Liver (tissue), 9 donors: ENCODE measurements around the gene ZNF346. TPM values are rescaled to one million over a fixed set of nuclear protein-coding genes. Genes with fewer than 3 reads are reported as not detected.

Experiments
- DNase-seq: peaks from one replicate; pipeline ENCODE4 v3.0.0-alpha.2; 2017; ENCODE audit warnings: low spot score
- H3K27ac ChIP-seq, 2 donors: one replicate each; pipeline ENCODE4 v1.7.0; 2013; ENCODE audit warnings: inconsistent platforms in 2 of 2, low read length in 2 of 2, control low read depth in 1 of 2, low read depth in 1 of 2, mild to moderate bottlenecking in 1 of 2
- H3K27me3 ChIP-seq, 4 donors: one replicate each; pipeline versions ENCODE4 v1.6.1 to v1.7.0; 2013; ENCODE audit warnings: low read length in 3 of 4, inconsistent platforms in 1 of 4, mild to moderate bottlenecking in 1 of 4, moderate library complexity in 1 of 4; ENCODE audit not compliant: control insufficient read depth in 4 of 4, insufficient read depth in 4 of 4
- H3K36me3 ChIP-seq, 4 donors: one replicate each; pipeline versions ENCODE4 v1.6.1 to v1.7.0; 2013; ENCODE audit warnings: low read length in 3 of 4, mild to moderate bottlenecking in 3 of 4, low read depth in 1 of 4, moderate library complexity in 1 of 4; ENCODE audit not compliant: control insufficient read depth in 4 of 4, insufficient read depth in 3 of 4
- H3K4me1 ChIP-seq, 4 donors: one replicate each; pipeline versions ENCODE4 v1.6.1 to v1.7.0; 2013; ENCODE audit warnings: low read length in 3 of 4, mild to moderate bottlenecking in 3 of 4, moderate library complexity in 1 of 4; ENCODE audit not compliant: control insufficient read depth in 4 of 4, insufficient read depth in 4 of 4
- H3K4me3 ChIP-seq, 3 donors: one replicate each; pipeline versions ENCODE4 v1.6.1 to v1.7.0; 2013; ENCODE audit warnings: low read length in 3 of 3, control low read depth in 1 of 3, low read depth in 1 of 3, mild to moderate bottlenecking in 1 of 3
- H3K9ac ChIP-seq, 2 donors: one replicate each; pipeline ENCODE4 v1.7.0; 2013; ENCODE audit warnings: low read length in 2 of 2, mild to moderate bottlenecking in 2 of 2, moderate library complexity in 2 of 2, control low read depth in 1 of 2, low read depth in 1 of 2
- H3K9me3 ChIP-seq, 4 donors: one replicate each; pipeline versions ENCODE4 v1.6.1 to v1.7.0; 2013; ENCODE audit warnings: low read length in 3 of 4; ENCODE audit not compliant: control insufficient read depth in 4 of 4
- ATF3 ChIP-seq: IDR thresholded peaks from 2 replicates; pipeline ENCODE4 v1.6.1; 2016; ENCODE audit warnings: antibody characterized with exemption
- CTCF ChIP-seq: fragments of 150-350 bp; IDR thresholded peaks from 2 replicates; pipeline ENCODE4 v1.5.1; 2017; ENCODE audit warnings: improper control_type of control experiment, low read depth, low read length; ENCODE audit not compliant: missing input control
- FOXA1 ChIP-seq: IDR thresholded peaks from 2 replicates; pipeline ENCODE4 v1.6.1; 2016; ENCODE audit warnings: antibody characterized with exemption
- FOXA2 ChIP-seq: IDR thresholded peaks from 2 replicates; pipeline ENCODE4 v1.6.1; 2016; ENCODE audit warnings: antibody characterized with exemption
- GABPA ChIP-seq, 2 donors: IDR thresholded peaks in 1 of 2; conservative IDR thresholded peaks in 1 of 2; 2 replicates each; pipeline ENCODE4 v1.6.1; 2016; ENCODE audit warnings: antibody characterized with exemption in 2 of 2, mild to moderate bottlenecking in 1 of 2, moderate library complexity in 1 of 2
- HNF4A ChIP-seq, 2 donors: conservative IDR thresholded peaks; 2 replicates each; pipeline ENCODE4 v1.6.1; 2016; ENCODE audit warnings: antibody characterized with exemption in 2 of 2, mild to moderate bottlenecking in 2 of 2
- JUND ChIP-seq, 2 donors: IDR thresholded peaks; 2 replicates each; pipeline ENCODE4 v1.6.1; 2016; ENCODE audit warnings: antibody characterized with exemption in 2 of 2
- MAX ChIP-seq: IDR thresholded peaks from 2 replicates; pipeline ENCODE4 v1.6.1; 2016; ENCODE audit warnings: antibody characterized with exemption
- NR2F2 ChIP-seq: IDR thresholded peaks from 2 replicates; pipeline ENCODE4 v1.6.1; 2016; ENCODE audit warnings: antibody characterized with exemption
- RXRA ChIP-seq, 2 donors: IDR thresholded peaks; 2 replicates each; pipeline ENCODE4 v1.6.1; 2017 to 2018; ENCODE audit warnings: antibody characterized with exemption in 2 of 2, mild to moderate bottlenecking in 1 of 2
- SP1 ChIP-seq: IDR thresholded peaks from 2 replicates; pipeline ENCODE4 v1.6.1; 2018; ENCODE audit warnings: antibody characterized with exemption, mild to moderate bottlenecking
- TAF1 ChIP-seq: conservative IDR thresholded peaks from 2 replicates; pipeline ENCODE4 v1.6.1; 2016; ENCODE audit warnings: antibody characterized with exemption, mild to moderate bottlenecking
- YY1 ChIP-seq: IDR thresholded peaks from 2 replicates; pipeline ENCODE4 v1.6.1; 2016; ENCODE audit warnings: antibody characterized with exemption, mild to moderate bottlenecking
- ZBTB33 ChIP-seq: IDR thresholded peaks from 2 replicates; pipeline ENCODE4 v1.6.1; 2016; ENCODE audit warnings: antibody characterized with exemption
- WGBS: extraction: QIAGEN DNeasy Blood & Tissue Kit; methylation state at CpG from one replicate; pipeline ENCODE4 v1.1.7; 2013; 5-methylcytosine and 5-hydroxymethylcytosine counted together
- polyA plus RNA-seq, 2 donors: library from polyadenylated mRNA; stranded (reverse) in 1 of 2; unstranded in 1 of 2; fragments of 200-250 nt in 1 of 2; fragments of >200 nt in 1 of 2; fragmentation: Nextera tagmentation in 1 of 2; extraction: Ambion mirVana in 1 of 2; gene quantifications; one replicate each; pipeline versions ENCODE4 v1.2.1 to v1.2.3, GENCODE V29; 2013 to 2015
- total RNA-seq, 2 donors: library from RNA; depleted of rRNA; stranded (reverse); fragments of >200 nt; gene quantifications; one replicate each; pipeline ENCODE4 v1.2.3, GENCODE V29; 2014
- TF ChIP-seq, protein P1 (sequence below): IDR thresholded peaks from 2 replicates; pipeline ENCODE4 v1.6.1; 2016; ENCODE audit warnings: antibody characterized with exemption, mild to moderate bottlenecking
- donor health status: healthy.
- donor health status: healthy.
- donor health status: healthy.
- donor health status: healthy.
- donor health status: healthy.

The ZNF346 gene
- total and polyA plus RNA-seq, 4 donors: 3.7 to 11.0 (median 6.4) TPM

DNA sequence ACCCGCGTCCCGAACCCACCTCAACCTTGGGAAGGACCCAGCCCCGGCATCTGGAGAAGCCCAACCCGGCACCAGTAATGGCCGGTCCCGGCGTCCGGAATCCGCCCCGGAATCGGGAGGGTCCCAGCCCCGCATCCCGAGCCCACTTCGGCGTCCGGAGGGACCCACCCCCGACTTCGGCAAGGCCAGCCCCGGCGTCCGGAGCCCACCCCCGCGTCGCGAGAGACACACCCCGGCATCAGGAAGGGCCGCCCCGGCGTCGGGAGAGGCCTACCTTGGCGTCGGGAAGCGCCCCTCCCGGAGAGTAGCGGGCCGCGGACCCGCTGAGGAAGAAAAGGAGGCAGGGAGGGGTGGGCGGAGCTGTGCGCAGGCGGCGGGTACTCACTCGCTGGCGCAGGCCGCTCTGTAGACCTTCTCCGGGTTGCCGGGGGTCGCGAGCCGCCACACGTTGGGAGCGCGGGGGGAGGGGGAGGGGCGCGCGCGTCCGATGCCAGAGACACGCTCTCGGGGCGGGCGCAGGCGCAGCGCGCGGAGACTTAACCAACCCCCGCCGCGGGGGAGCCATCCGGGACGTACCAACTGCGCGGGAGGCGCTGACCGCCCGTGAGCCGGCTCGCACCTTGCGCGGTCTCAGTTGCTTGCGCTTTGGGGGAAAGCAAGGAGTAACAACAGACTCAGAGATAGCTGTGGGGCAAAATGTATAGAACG lies 16.1 kb upstream of the ZNF346 start, which contains the start of gene UIMC1:
Gene UIMC1, minus strand, starts transcription at position 515 of the 708 bp plus-strand sequence. CDS start 24,164 bp downstream, outside the sequence.
- H3K36me3 ChIP-seq: peaks cover 0 to 3% (median 0%) of the 10 kb centered on the region in 4 donors
- no peaks in the 10 kb centered on the region for H3K27me3 ChIP-seq
- TF ChIP-seq, protein P1, sequence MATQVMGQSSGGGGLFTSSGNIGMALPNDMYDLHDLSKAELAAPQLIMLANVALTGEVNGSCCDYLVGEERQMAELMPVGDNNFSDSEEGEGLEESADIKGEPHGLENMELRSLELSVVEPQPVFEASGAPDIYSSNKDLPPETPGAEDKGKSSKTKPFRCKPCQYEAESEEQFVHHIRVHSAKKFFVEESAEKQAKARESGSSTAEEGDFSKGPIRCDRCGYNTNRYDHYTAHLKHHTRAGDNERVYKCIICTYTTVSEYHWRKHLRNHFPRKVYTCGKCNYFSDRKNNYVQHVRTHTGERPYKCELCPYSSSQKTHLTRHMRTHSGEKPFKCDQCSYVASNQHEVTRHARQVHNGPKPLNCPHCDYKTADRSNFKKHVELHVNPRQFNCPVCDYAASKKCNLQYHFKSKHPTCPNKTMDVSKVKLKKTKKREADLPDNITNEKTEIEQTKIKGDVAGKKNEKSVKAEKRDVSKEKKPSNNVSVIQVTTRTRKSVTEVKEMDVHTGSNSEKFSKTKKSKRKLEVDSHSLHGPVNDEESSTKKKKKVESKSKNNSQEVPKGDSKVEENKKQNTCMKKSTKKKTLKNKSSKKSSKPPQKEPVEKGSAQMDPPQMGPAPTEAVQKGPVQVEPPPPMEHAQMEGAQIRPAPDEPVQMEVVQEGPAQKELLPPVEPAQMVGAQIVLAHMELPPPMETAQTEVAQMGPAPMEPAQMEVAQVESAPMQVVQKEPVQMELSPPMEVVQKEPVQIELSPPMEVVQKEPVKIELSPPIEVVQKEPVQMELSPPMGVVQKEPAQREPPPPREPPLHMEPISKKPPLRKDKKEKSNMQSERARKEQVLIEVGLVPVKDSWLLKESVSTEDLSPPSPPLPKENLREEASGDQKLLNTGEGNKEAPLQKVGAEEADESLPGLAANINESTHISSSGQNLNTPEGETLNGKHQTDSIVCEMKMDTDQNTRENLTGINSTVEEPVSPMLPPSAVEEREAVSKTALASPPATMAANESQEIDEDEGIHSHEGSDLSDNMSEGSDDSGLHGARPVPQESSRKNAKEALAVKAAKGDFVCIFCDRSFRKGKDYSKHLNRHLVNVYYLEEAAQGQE: peak; percentile 33
- TF ChIP-seq ZBTB33 (no peak), SP1 (peak; percentile 46), GABPA (IDR thresholded peaks at IDR 0.05 in 1 of 2, conservative IDR thresholded peaks at IDR 0.05 in 1 of 2) (peak in 1 of 2 donors; percentile 19), TAF1 (peak; percentile 28), YY1 (peak; percentile 73), RXRA (IDR thresholded peaks at IDR 0.05) (peak in 1 of 2 donors; percentile 18), HNF4A (conservative IDR thresholded peaks at IDR 0.05) (peak in 1 of 2 donors; percentile 34), ATF3 (no peak)
- peak within 1 kb of the TSS; percentile 73 to 81 for H3K9ac ChIP-seq
- DNase-seq: peak; percentile 97
- H3K4me3 ChIP-seq: peak within 1 kb of the TSS; percentile 79 to 93 (median 90)
- H3K9me3 ChIP-seq: no peaks in the 10 kb centered on the region
- H3K27ac ChIP-seq: peak within 1 kb of the TSS; percentile 92
- peaks cover 3 to 16% (median 12%) of the 10 kb centered on the region in 4 donors for H3K4me1 ChIP-seq
- under 1% methylated on average over 83 of the region's 83 CpGs for WGBS

GRCh38 chr5:177008716-177009115 lies 13.8 kb upstream of the ZNF346 start:
- H3K27me3 ChIP-seq: no peaks in the 10 kb centered on the region
- H3K27ac ChIP-seq: no peak overlapping the region
- peaks cover 3 to 16% (median 12%) of the 10 kb centered on the region in 4 donors for H3K4me1 ChIP-seq
- no peak overlapping the region for H3K9ac ChIP-seq
- H3K9me3 ChIP-seq: no peaks in the 10 kb centered on the region
- WGBS: 80% methylated on average over 2 of the region's 2 CpGs
- H3K4me3 ChIP-seq: no peak overlapping the region
- peaks cover 0 to 1% (median 0%) of the 10 kb centered on the region in 4 donors for H3K36me3 ChIP-seq
- no peak for DNase-seq
- no peak for TF ChIP-seq NR2F2
- no peak for TF ChIP-seq JUND (IDR thresholded peaks at IDR 0.05)
- no peak for TF ChIP-seq HNF4A (conservative IDR thresholded peaks at IDR 0.05)
- TF ChIP-seq RXRA (IDR thresholded peaks at IDR 0.05): no peak
- TF ChIP-seq GABPA (IDR thresholded peaks at IDR 0.05 in 1 of 2, conservative IDR thresholded peaks at IDR 0.05 in 1 of 2): no peak
- no peak for TF ChIP-seq CTCF
- TF ChIP-seq, protein P1: no peak
- no peak for TF ChIP-seq SP1
- TF ChIP-seq FOXA2: no peak
- TF ChIP-seq ZBTB33: no peak
- no peak for TF ChIP-seq MAX
- no peak for TF ChIP-seq YY1
- TF ChIP-seq FOXA1: no peak
